Tibial artery (tissue), 4 donors: ENCODE results near the gene CHD6.

ENCODE experiments used
- DNase-seq, 2 donors: peaks; one replicate each; pipeline ENCODE4 v3.0.0-alpha.2; 2019
- H3K27ac ChIP-seq, 2 donors: fragments of 200-600 bp; sonication (generic) in 1 of 2; 1 replicate in 1 of 2; 2 replicates in 1 of 2; pipeline ENCODE4 v1.5.1; 2018 to 2019; ENCODE audit warnings: mild to moderate bottlenecking in 1 of 2
- H3K27me3 ChIP-seq, 2 donors: fragments of 200-600 bp; sonication (generic) in 1 of 2; one replicate each; pipeline versions ENCODE4 v1.5.1 to v1.6.0; 2016 to 2019
- H3K36me3 ChIP-seq, 3 donors: fragments of 200-600 bp; sonication (generic) in 2 of 3; one replicate each; pipeline ENCODE4 v1.5.1; 2016 to 2019; ENCODE audit warnings: mild to moderate bottlenecking in 2 of 3
- H3K4me1 ChIP-seq, 4 donors: fragments of 200-600 bp; sonication (generic) in 2 of 4; 1 replicate in 3 of 4; 2 replicates in 1 of 4; pipeline ENCODE4 v1.5.1; 2016 to 2019
- H3K4me3 ChIP-seq, 2 donors: fragments of 200-600 bp; sonication (generic) in 1 of 2; 1 replicate in 1 of 2; 2 replicates in 1 of 2; pipeline ENCODE4 v1.5.1; 2018 to 2019; ENCODE audit warnings: mild to moderate bottlenecking in 2 of 2
- H3K9me3 ChIP-seq, 3 donors: fragments of 200-600 bp; sonication (generic) in 1 of 3; one replicate each; pipeline ENCODE4 v1.5.1; 2016 to 2019
- intact Hi-C: fragments of 100-400 bp; cut with DNase I; formaldehyde crosslinking; loops from one replicate; pipeline ENCODE4 v1.15.0; 2023; ENCODE audit warnings: low total_unique reads
- TF ChIP-seq, protein P1 (sequence below), 2 experiments: fragments of 200-600 bp in 1 of 2; fragments of 450-650 bp in 1 of 2; IDR thresholded peaks; one replicate each; pipeline ENCODE4 v1.5.1; 2017 to 2019; ENCODE audit warnings: antibody characterized with exemption in 2 of 2, mild to moderate bottlenecking in 1 of 2, moderate library complexity in 1 of 2

CHD6 gene

DNA sequence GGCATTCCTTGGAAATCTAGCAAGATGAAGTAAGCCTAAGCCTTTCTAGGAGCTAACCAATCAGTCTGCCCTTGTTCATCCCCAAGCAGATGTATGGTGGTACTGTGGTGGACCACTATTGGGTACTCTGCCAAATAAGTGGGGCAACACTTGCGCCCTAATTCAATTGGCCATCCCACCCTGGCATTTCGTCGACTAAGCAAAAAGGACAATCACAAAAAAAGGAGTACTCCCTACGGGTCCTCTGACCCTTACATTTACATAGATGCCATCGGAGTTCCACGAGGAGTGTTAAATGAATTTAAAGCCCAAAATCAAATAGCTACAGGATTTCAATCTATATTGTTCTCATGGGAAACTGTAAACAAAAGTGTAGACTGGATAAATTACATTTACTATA, 19.5 kb downstream of the CHD6 start:
- H3K27ac ChIP-seq, result no peak overlapping the region
- no peaks in the 10 kb centered on the region for H3K27me3 ChIP-seq
- peaks cover 0 to 13% (median 0%) of the 10 kb centered on the region in 3 donors for H3K36me3 ChIP-seq
- peaks cover 0 to 30% (median 3%) of the 10 kb centered on the region in 4 donors for H3K4me1 ChIP-seq
- peaks cover 0 to 27% (median 7%) of the 10 kb centered on the region in 3 donors for H3K9me3 ChIP-seq
- DNase-seq, result no peak
- intact Hi-C loops, result no loop called here
- TF ChIP-seq, protein P1, sequence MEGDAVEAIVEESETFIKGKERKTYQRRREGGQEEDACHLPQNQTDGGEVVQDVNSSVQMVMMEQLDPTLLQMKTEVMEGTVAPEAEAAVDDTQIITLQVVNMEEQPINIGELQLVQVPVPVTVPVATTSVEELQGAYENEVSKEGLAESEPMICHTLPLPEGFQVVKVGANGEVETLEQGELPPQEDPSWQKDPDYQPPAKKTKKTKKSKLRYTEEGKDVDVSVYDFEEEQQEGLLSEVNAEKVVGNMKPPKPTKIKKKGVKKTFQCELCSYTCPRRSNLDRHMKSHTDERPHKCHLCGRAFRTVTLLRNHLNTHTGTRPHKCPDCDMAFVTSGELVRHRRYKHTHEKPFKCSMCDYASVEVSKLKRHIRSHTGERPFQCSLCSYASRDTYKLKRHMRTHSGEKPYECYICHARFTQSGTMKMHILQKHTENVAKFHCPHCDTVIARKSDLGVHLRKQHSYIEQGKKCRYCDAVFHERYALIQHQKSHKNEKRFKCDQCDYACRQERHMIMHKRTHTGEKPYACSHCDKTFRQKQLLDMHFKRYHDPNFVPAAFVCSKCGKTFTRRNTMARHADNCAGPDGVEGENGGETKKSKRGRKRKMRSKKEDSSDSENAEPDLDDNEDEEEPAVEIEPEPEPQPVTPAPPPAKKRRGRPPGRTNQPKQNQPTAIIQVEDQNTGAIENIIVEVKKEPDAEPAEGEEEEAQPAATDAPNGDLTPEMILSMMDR (IDR thresholded peaks at IDR 0.05), result no peak
- H3K4me3 ChIP-seq, result no peak overlapping the region

- TF ChIP-seq, protein P1 (IDR thresholded peaks at IDR 0.05), result no peak
- H3K4me3 ChIP-seq, result no peak overlapping the region
- H3K4me1 ChIP-seq, result peaks cover 0 to 10% (median 4%) of the 10 kb centered on the region in 4 donors
- no peak overlapping the region for H3K27ac ChIP-seq
- DNase-seq, result no peak
- H3K9me3 ChIP-seq, result peaks cover 0 to 13% (median 4%) of the 10 kb centered on the region in 3 donors
- H3K27me3 ChIP-seq, result no peaks in the 10 kb centered on the region
- intact Hi-C loops, result no loop called here
- peaks cover 0 to 7% (median 0%) of the 10 kb centered on the region in 3 donors for H3K36me3 ChIP-seq
These were observed 23.5 kb downstream of the CHD6 start for GRCh38 chr20:41594514-41595322.

DNA sequence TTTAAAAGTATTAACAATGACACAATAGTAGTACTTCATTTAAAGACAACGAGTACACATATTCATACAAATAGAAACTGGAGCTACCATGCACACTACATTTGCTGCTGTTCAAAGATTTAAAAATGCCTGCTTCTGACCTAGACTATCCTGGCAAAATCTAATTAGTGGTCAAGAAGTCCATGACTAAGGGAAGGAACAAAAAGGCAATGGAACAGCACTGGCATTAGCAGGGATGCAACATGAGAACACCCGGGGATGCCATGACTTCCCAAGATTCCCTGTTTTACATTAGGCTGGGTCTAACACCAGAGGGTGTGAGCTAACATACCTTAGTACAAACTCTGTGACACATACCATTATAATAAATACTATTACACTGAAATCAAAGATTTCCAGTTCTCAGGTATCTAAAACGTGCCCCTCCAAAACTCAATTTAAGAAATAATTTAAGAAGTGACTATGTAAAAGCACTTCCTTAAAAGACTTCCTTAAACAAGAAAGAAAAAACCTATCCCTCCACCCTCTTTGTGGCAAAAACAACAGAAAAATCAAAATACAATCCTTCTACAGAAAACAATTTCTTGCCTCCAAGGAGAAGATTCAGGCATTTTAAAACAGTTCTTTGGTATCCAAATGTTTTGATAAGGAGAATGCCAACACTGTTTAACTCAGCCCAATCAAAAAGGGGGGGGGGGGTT, 25.5 kb downstream of the CHD6 start:
- Histone ChIP-seq H3K27ac (no peak overlapping the region), H3K4me3 (no peak overlapping the region), H3K4me1 (peaks cover 0 to 10% (median 4%) of the 10 kb centered on the region in 4 donors), H3K9me3 (peaks cover 0 to 7% (median 0%) of the 10 kb centered on the region in 3 donors), H3K36me3 (peaks cover 0 to 6% (median 0%) of the 10 kb centered on the region in 3 donors), H3K27me3 (no peaks in the 10 kb centered on the region)
- DNase-seq, result no peak
- TF ChIP-seq, protein P1 (IDR thresholded peaks at IDR 0.05), result no peak
- intact Hi-C loops, result no loop called here

- peaks cover 11 to 18% (median 13%) of the 10 kb centered on the region in 3 donors for H3K36me3 ChIP-seq
- H3K4me1 ChIP-seq, result peaks cover 0 to 6% (median 2%) of the 10 kb centered on the region in 4 donors
- intact Hi-C loops, result no loop called here
- DNase-seq, result no peak
- H3K9me3 ChIP-seq, result peaks cover 0 to 19% (median 0%) of the 10 kb centered on the region in 3 donors
- no peak overlapping the region for H3K27ac ChIP-seq
- TF ChIP-seq, protein P1 (IDR thresholded peaks at IDR 0.05), result no peak
- H3K27me3 ChIP-seq, result no peaks in the 10 kb centered on the region
- H3K4me3 ChIP-seq, result no peak overlapping the region
These were observed 30.2 kb downstream of the CHD6 start for GRCh38 chr20:41587956-41588355.

- DNase-seq, result no peak
- intact Hi-C loops, result no loop called here
- TF ChIP-seq, protein P1 (IDR thresholded peaks at IDR 0.05), result no peak
These were observed 30.7 kb downstream of the CHD6 start for GRCh38 chr20:41587523-41587922.

More at GRCh38 chr20:41587523-41587922, 30.7 kb downstream of the CHD6 start:
- no peak overlapping the region for H3K4me3 ChIP-seq
- no peaks in the 10 kb centered on the region for H3K27me3 ChIP-seq
- H3K4me1 ChIP-seq, result peaks cover 0 to 2% (median under 1%) of the 10 kb centered on the region in 4 donors
- no peak overlapping the region for H3K27ac ChIP-seq
- H3K36me3 ChIP-seq, result peaks cover 11 to 18% (median 13%) of the 10 kb centered on the region in 3 donors
- H3K9me3 ChIP-seq, result peaks cover 0 to 19% (median 0%) of the 10 kb centered on the region in 3 donors
